GM12874 (cell line): Measurements from ENCODE around the gene ZNF775.

Experiments
- TF ChIP-seq, protein P1 (sequence below): IDR thresholded peaks from 2 replicates; pipeline ENCODE4 v1.5.1; 2011; ENCODE audit warnings: low read depth, mild to moderate bottlenecking, control low read depth, low read length, moderate library complexity; ENCODE audit not compliant: insufficient read depth

The ZNF775 gene

DNA sequence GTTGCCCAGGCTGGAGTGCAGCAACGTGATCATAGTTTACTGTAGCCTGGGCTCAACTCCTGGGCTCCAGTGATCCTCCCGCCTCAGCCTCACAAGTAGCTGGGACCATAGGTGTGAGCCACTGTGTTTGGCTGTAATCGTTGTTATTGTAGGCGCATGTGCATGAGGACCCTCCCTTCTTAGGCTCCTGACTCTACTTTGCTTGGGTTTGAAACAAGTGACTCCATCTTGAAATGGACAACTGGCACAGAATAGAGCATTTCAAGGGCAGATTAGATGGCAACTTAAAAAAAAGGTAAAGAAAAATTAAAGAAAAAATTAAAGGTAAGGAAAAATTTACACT, 55.9 kb downstream of the ZNF775 start:
- TF ChIP-seq, protein P1, sequence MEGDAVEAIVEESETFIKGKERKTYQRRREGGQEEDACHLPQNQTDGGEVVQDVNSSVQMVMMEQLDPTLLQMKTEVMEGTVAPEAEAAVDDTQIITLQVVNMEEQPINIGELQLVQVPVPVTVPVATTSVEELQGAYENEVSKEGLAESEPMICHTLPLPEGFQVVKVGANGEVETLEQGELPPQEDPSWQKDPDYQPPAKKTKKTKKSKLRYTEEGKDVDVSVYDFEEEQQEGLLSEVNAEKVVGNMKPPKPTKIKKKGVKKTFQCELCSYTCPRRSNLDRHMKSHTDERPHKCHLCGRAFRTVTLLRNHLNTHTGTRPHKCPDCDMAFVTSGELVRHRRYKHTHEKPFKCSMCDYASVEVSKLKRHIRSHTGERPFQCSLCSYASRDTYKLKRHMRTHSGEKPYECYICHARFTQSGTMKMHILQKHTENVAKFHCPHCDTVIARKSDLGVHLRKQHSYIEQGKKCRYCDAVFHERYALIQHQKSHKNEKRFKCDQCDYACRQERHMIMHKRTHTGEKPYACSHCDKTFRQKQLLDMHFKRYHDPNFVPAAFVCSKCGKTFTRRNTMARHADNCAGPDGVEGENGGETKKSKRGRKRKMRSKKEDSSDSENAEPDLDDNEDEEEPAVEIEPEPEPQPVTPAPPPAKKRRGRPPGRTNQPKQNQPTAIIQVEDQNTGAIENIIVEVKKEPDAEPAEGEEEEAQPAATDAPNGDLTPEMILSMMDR, result no peak

DNA sequence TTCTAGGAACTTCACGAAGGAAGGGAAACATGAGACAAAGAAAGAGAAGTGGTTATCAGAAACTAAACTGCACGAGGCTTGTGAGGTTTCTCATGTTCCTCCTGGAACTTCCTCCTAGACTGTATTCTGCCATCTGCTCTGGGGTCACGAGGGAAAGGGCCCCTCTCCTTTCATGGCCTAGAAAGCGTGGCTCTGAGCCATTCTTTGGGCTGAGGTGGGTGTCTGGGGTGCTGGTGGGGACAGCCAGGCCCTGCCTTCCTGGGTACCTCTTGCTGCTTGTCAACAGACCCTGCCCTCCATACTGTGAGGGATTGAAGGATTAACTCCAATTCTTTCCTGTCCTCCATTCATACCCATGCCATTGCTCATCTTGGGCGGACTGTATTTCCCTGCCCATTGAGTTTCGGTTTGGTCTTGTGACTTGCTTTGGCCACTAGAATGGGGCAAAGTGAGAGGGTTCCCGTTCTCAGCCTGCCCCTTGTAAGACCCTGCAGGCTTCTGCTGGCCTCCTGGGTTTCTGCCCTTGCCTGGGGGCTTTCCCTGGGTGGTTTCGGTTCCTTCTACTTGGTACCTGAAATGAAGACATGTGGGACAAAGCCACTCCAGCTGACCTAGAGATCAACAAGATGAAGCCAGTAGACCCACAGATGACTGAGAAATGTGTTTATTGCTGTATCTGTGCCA, 56.4 kb downstream of the ZNF775 start:
- TF ChIP-seq, protein P1, result no peak

DNA sequence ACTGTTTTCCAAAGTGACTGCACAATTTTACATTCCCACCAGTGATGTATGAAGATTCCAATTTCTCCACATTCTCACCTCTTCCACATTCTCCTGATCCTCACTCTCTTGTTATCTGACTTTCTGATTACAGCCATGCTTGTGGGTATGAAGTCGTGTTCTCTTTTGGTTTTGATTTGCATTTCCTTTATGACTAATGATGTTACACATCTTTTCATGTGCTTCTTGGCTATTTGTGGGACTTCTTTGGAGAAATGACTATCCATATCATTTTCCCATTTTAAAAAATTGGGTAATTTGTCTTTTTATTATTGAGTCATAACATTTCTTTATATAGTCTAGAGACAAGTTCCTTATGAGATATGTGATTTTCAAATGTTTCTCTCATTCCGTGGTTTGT, 60.8 kb downstream of the ZNF775 start:
- TF ChIP-seq, protein P1, result no peak

DNA sequence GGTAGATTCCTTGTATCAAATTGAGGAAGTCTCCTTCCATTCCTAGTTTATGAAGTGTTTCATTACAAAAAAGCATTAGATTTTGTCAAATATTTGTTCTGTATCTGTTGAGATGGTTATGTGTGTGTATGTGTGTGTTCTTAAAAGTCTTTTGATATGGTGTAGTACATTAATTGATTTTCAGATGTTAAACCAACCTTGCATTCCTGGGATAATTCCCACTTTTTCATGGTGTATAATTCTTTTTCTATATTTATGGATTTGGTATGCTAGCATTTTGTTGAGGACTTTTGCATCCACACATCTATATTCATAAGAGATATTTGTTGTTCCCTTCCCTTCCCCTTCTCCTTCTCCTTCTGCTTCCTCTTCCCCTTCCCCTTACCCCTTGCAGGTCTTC, 62.4 kb downstream of the ZNF775 start:
- TF ChIP-seq, protein P1, result no peak

DNA sequence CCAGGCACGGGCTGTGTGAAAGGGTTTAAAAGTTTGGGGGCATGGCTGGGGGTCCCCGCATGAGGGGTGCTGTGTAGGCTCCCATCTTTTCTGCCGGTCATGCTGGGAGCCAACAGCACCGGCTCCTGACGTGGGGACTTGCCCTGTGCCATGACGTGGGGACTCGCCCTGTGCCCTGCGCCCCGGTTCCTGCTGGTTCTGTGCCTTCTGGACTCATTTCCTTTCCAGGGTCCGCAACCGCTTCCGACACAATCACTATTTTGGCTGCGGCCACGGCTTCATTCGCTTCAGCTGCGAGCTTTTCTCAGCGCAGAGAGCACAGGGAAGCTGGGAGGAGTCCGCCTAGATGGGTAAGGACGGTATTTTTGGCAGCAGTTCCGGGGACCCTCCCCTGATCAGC, 63.7 kb downstream of the ZNF775 start:
- TF ChIP-seq, protein P1, result no peak

DNA sequence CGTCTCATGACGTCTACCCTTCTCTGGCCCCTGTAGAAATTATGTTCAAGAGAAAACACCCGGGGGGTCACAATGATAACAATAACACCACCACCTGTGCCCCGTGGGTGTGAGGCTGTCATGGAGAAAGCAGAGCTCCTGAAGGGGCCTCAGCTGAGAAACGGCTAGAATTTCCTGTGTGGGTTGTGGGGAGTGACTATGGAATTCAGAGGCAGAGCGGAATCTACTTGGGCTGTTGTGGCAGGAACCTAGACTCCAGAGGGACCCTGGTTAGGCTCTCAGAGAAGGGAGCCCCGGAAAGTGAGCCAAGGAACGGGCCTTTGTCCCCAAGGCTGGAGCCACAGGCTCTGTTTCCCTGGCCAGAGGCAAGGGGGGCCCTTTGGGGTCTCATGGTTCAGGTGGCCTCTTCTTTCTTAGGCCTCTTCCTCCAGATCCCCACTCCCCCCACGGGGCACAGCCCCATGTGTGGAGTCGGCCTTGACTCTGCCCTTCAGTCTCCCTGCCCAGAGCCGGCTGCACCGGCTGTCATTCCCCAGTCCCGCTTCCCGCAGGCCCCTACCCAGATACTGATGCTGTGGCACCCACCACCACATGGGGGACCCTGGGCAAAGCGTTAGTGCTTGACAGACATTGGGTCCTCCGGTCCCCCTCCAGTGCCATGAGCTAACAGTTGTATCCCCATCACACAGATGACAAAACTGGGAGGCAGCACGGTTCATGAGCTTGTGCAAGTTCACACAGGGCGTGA, 64.8 kb downstream of the ZNF775 start:
- TF ChIP-seq, protein P1, result no peak

DNA sequence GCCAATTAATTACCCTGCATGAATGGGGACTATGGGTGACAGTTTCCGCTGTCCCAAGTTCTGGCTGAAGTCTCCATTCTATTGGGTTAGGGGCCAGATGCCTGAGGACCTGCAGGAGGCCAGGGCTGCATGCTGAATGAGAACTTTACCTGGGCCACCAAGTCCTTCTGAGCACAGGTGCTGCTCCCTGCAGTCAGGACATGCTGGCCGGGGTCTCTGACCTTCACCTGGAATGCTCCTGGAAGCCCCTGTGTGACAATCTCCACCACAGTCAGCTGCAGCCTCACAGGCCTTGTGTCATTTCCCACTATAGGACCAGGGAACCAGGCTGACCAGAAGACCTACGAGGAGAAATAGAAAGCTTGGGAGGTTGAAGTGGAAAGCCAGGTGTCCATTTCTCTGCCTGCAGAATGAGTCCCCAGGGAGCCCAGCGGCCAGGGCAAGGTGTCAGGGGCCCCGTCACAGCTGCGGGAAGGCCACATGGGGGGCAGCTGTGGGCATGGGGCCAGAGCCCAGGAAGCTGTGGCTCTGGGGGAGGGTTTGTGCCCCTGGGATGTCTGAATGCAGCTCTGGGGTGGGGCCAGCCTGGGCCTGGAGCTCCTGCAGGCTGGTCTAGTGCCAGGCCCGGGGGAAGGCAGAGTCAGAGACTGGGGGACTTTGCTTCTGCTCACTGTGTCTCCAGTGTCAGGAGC, 65.7 kb downstream of the ZNF775 start:
- TF ChIP-seq, protein P1, result no peak
